ENCODE measurements around the gene TNFRSF18. TPM values are rescaled to one million over a fixed set of nuclear protein-coding genes. Genes with fewer than 3 reads are reported as not detected.

The TNFRSF18 gene
- total and polyA plus RNA-seq, 2 donors (not counting 1 experiment from before 2014, with no cell fraction given): 10.1 to 33.5 TPM

DNA sequence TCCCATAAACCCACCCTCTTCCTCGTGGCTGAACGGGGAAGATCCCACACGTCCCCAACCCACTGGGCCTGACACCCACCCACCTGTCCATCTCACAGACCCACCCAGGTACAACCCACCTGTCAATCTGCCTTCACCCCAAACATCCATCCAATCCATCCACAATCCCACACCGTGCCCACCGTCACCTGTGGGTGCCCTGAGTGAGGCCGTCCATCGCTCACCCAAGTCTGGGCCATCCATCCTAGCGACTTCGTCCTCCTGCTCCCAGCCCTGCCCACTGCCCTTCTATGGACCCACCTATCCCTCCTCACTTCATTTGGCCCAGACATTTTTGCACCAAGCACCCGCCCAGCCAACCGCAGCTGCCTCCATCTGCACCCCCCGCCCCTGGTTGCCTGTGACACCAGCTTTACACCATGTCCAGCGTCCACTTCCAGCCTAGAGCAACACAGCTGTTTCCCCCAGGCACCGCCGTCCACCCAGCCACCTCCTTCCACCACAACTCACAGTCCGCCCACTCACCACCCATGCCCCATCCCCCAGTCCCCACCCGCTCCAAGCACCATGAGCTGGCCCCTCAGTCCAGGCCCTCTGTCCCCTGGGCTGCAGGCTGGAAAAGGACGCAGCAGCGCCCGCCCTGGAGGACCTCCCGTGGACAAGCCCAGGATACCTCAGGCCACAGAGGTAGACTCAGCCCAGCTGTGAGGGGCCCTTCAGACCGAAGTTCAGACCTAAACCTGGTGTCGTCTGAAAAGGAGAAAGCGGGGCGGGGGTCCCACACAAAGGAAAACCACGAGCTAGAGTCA, 25.1 kb downstream of the TNFRSF18 start:
- Histone ChIP-seq H2AFZ (ENCODE audit: insufficient read depth, low read depth, low read length, poor library complexity, severe bottlenecking) (no peak overlapping the region), H3K36me3 (replicated peaks in 1 of 2; ENCODE audit: control extremely low read depth in 1 of 2, control insufficient read depth in 1 of 2, extremely low read depth in 1 of 2, insufficient read depth in 2 of 2, low read length in 1 of 2) (no peaks in the 10 kb centered on the region), H3K9ac (ENCODE audit: low read length) (no peak overlapping the region), H3K4me2 (replicated peaks; ENCODE audit: low read depth, low read length, poor library complexity, severe bottlenecking) (no peak overlapping the region), H3K27me3 (replicated peaks in 1 of 4; ENCODE audit: control extremely low read depth in 1 of 4, control insufficient read depth in 3 of 4, insufficient read depth in 4 of 4, low read length in 3 of 4) (peaks cover 0 to 53% (median 19%) of the 10 kb centered on the region in 4 experiments), H4K20me1 (ENCODE audit: control insufficient read depth, insufficient read depth, low read length, poor library complexity, severe bottlenecking) (no peaks in the 10 kb centered on the region), H3K79me2 (ENCODE audit: control insufficient read depth, insufficient read depth, low read length) (no peaks in the 10 kb centered on the region), H3K27ac (ENCODE audit: low read length in 2 of 2) (no peak overlapping the region), H3K4me1 (ENCODE audit: control insufficient read depth in 2 of 2, insufficient read depth in 2 of 2, low read length in 2 of 2) (peaks cover 8 to 17% of the 10 kb centered on the region in 2 donors), H3K4me3 (ENCODE audit: control extremely low read depth in 1 of 5, extremely low read depth in 1 of 5, insufficient read depth in 1 of 5, low read depth in 2 of 5, low read length in 4 of 5) (no peak overlapping the region), H3K9me3 (ENCODE audit: control extremely low read depth in 1 of 3, control insufficient read depth in 2 of 3, insufficient read depth in 1 of 3, low read length in 2 of 3) (peaks cover 0 to 5% (median 0%) of the 10 kb centered on the region in 3 donors)
- 92% methylated on average over 25 of the region's 26 CpGs for WGBS (ENCODE audit: insufficient coverage)
- Mint-ChIP-seq H3K4me1 (peaks cover 21% of the 10 kb centered on the region), H3K4me3 (no peak overlapping the region), H3K9me3 (ENCODE audit: insufficient read depth) (no peaks in the 10 kb centered on the region), H3K27me3 (peaks cover 16% of the 10 kb centered on the region), H3K27ac (peak overlapping the region; percentile 27)
- DNase-seq: no peak
- TF ChIP-seq EZH2 (IDR thresholded peaks at IDR 0.05; ENCODE audit: borderline replicate concordance, insufficient read depth, low read depth, low read length, poor library complexity, severe bottlenecking): no peak
- TF ChIP-seq, protein P1, sequence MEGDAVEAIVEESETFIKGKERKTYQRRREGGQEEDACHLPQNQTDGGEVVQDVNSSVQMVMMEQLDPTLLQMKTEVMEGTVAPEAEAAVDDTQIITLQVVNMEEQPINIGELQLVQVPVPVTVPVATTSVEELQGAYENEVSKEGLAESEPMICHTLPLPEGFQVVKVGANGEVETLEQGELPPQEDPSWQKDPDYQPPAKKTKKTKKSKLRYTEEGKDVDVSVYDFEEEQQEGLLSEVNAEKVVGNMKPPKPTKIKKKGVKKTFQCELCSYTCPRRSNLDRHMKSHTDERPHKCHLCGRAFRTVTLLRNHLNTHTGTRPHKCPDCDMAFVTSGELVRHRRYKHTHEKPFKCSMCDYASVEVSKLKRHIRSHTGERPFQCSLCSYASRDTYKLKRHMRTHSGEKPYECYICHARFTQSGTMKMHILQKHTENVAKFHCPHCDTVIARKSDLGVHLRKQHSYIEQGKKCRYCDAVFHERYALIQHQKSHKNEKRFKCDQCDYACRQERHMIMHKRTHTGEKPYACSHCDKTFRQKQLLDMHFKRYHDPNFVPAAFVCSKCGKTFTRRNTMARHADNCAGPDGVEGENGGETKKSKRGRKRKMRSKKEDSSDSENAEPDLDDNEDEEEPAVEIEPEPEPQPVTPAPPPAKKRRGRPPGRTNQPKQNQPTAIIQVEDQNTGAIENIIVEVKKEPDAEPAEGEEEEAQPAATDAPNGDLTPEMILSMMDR (IDR thresholded peaks at IDR 0.05): no peak
- no peak for ATAC-seq (ENCODE audit: low read depth)
- intact Hi-C loops (cut with micrococcal nuclease): no loop called here
- CTCF ChIA-PET: no interaction called here
- POLR2A ChIA-PET: no interaction called here
